ENCODE measurements around the gene EXOC3L4. TPM values are rescaled to one million over a fixed set of nuclear protein-coding genes. Genes with fewer than 3 reads are reported as not detected.

EXOC3L4 gene
- total RNA-seq, 1 donor from 2014 or later, result 0.81 TPM

- no peak for DNase-seq
- Mint-ChIP-seq H3K4me1 (ENCODE audit: low read depth, unreplicated experiment) (peaks cover 5% of the 10 kb centered on the region), H3K27me3 (ENCODE audit: unreplicated experiment) (peaks cover 14% of the 10 kb centered on the region), H3K9me3 (ENCODE audit: unreplicated experiment) (peaks cover 2% of the 10 kb centered on the region), H3K27ac (ENCODE audit: unreplicated experiment) (no peak overlapping the region), H3K4me3 (ENCODE audit: unreplicated experiment) (no peak overlapping the region), H3K36me3 (ENCODE audit: unreplicated experiment) (no peaks in the 10 kb centered on the region)
- TF ChIP-seq CTCF (IDR thresholded peaks at IDR 0.05; ENCODE audit: partially characterized antibody, unreplicated experiment), result no peak
Measured at GRCh38 chr14:103123634-103124500, 29.3 kb downstream of the EXOC3L4 start.

GRCh38 chr14:103124501-103125001, 30.0 kb downstream of the EXOC3L4 start:
- peaks cover 5% of the 10 kb centered on the region for H3K4me1 Mint-ChIP-seq (ENCODE audit: low read depth, unreplicated experiment)
- H3K27ac Mint-ChIP-seq (ENCODE audit: unreplicated experiment), result no peak overlapping the region
- no peak for TF ChIP-seq CTCF (IDR thresholded peaks at IDR 0.05; ENCODE audit: partially characterized antibody, unreplicated experiment)
- H3K4me3 Mint-ChIP-seq (ENCODE audit: unreplicated experiment), result no peak overlapping the region
- no peaks in the 10 kb centered on the region for H3K36me3 Mint-ChIP-seq (ENCODE audit: unreplicated experiment)
- peaks cover 17% of the 10 kb centered on the region for H3K27me3 Mint-ChIP-seq (ENCODE audit: unreplicated experiment)
- no peak for DNase-seq
- H3K9me3 Mint-ChIP-seq (ENCODE audit: unreplicated experiment), result peaks cover 3% of the 10 kb centered on the region

GRCh38 chr14:103125098-103126070, 30.9 kb downstream of the EXOC3L4 start:
- Mint-ChIP-seq H3K4me3 (ENCODE audit: unreplicated experiment) (no peak overlapping the region), H3K36me3 (ENCODE audit: unreplicated experiment) (no peaks in the 10 kb centered on the region), H3K27me3 (ENCODE audit: unreplicated experiment) (peaks cover 17% of the 10 kb centered on the region), H3K27ac (ENCODE audit: unreplicated experiment) (no peak overlapping the region), H3K4me1 (ENCODE audit: low read depth, unreplicated experiment) (peaks cover 3% of the 10 kb centered on the region), H3K9me3 (ENCODE audit: unreplicated experiment) (peaks cover 3% of the 10 kb centered on the region)
- DNase-seq, result no peak
- TF ChIP-seq CTCF (IDR thresholded peaks at IDR 0.05; ENCODE audit: partially characterized antibody, unreplicated experiment), result no peak

GRCh38 chr14:103126088-103126872, 31.8 kb downstream of the EXOC3L4 start:
- Mint-ChIP-seq H3K27ac (ENCODE audit: unreplicated experiment) (no peak overlapping the region), H3K27me3 (ENCODE audit: unreplicated experiment) (peaks cover 20% of the 10 kb centered on the region), H3K4me3 (ENCODE audit: unreplicated experiment) (peak overlapping the region; percentile 81), H3K4me1 (ENCODE audit: low read depth, unreplicated experiment) (no peaks in the 10 kb centered on the region), H3K36me3 (ENCODE audit: unreplicated experiment) (no peaks in the 10 kb centered on the region), H3K9me3 (ENCODE audit: unreplicated experiment) (peaks cover 1% of the 10 kb centered on the region)
- no peak for TF ChIP-seq CTCF (IDR thresholded peaks at IDR 0.05; ENCODE audit: partially characterized antibody, unreplicated experiment)
- DNase-seq, result no peak
